Activated CD4-positive, alpha-beta T cell treated with anti-CD3 and anti-CD28 coated beads, Interleukin-2, Interleukin-4, amounts not matched to agents 100 ng/mL and 50 ng/mL, durations not matched to agents 16 hours and 8 hours (primary cell): ENCODE measurements around the gene ALDH1L1.

Source experiments
- DNase-seq: peaks from one replicate; pipeline ENCODE4 v3.0.0-alpha.2; 2020; ENCODE audit warnings: low spot score

ALDH1L1 gene

DNA sequence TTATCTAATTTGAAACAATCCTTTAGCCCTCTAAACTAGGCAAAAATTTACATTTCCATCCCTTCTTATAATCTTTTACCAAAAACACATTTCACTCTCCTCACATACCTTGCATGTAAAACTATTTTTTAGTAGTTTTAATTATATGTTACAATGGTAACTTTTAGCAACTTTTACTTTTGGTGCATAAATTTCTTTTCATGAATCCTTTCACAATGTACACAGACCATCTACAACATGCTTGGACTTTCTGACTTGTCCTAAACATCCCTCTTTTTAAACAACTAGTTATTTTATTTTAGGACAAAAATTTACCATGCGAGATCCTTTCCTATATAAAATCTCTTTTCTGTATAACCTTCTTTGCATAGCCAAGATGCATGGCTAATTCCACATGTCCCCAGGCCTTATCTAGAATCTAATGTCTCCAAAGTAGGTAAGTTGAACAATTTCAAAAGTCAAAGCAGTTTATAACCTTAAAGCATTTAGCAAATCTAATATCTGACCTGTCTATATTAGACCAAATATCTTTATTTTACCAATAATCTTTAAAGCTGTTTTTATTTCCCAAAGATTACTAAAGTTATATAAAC lies 14.4 kb upstream of the ALDH1L1 start:
- no peak for DNase-seq

- no peak for DNase-seq
These were observed 10.9 kb upstream of the ALDH1L1 start for GRCh38 chr3:126191246-126191645.

DNA sequence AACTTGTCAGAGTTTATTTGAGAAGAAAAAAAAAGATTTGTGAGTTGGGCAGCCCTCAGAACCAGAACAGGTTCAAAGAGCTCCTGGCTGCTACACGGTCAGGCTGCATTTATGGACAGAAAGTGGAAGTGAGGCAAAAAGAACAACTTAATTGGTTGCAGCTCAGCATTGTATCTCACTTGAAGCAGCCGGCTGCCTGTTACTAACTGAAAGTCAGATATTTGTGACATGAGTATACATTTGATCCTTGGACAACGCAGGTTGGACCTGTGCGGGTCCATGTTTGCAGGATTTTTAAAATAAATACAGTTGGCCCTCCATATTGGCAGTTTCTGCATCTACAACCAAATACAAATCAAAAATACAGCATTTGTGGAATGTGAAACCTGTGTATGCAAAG lies 7.5 kb upstream of the ALDH1L1 start:
- no peak for DNase-seq

- no peak for DNase-seq
These were observed 6.4 kb upstream of the ALDH1L1 start for GRCh38 chr3:126186749-126187148.

DNA sequence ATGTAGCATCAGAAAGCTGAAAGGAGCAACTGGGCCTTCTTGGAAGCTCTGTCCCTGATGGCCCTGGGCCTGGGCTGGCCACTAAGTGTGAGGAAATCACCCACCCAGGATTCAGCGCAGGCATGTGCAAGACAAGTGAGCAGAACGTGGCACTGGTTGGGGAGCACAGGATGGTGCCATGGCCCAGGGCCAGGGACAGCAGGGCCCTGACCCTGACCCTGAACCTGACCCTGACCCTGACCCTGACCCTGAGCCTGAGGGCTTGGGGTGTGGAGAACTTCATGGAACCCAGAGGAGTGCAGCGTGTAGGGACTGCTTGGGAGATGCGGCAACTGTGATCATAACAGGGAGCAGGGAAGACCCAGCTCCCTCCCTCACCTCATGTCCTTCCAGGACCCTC lies 5.9 kb upstream of the ALDH1L1 start:
- DNase-seq: no peak

DNA sequence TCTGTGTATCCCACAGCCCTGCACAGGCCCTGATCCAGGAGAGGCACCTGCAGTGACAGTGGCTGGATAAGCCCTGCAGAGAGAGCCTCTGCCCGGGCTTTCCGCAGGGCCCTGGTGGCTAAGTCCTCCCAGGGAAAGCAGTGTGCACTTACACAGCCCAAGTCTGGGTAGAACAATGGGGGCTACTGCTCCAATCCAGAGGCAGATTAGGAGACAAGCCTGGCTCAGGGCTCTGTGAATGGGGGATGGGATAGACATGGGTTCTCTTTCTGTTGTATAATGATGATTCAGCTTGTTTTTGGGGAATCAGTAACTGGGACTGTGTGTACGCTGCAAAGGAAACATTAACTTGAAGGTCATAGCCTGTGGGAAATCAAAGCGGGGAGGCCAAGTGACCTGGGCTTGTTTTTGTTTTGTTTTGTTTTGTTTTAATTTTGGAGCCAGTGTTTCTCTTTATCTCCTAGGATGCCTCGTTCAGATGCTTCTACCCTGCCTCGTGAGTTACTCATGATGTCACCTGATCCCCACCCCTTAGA lies 4.1 kb upstream of the ALDH1L1 start:
- DNase-seq: no peak

DNA sequence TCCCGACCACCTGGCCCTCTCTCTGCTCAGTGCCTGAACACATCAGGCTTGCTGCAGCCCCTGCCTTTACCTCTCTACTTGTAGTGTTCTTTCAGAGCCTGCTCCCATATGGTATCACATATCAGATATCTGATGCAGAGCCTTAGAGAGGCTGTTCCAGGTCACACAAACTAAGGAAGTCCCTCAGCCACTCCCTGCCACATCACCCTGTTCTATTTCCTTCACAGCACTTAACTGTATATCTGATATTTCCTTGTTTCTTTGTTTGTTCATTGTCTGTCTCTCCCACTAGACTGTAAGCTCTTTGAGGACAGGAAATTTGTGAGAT lies 976 bp upstream of the ALDH1L1 start:
- DNase-seq: no peak

DNA sequence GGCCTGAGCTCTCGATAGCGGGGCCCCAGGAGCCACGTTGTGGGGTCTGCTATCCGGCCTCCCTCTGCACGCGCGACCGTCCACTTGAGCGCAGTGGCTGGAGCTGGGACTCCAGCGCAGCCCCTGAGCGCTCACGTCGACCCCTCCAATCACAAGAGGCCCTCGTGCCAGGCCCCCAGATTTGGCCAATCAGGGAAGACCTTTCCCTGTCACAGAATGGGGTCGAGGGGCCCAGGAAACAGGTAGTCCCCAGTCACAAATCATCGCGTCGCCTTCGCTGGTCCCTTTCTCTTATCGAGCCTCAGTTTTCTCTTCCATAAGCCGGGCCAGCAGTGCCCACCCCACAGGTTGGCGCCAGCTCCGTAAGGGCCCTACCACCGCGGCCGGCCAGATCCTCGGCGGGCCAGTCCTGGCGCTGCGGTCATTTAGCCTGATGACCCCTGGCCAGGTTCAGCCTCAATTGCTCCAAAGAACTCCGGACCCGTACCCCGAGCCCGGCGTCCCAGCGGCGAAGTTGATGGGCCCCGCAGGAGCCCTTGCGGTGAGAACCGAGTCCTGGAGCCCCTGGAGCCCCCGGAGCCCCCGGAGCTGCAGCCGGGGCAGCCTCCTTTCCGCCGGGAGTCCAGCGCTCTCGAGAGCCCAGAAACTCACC lies 435 bp downstream of the ALDH1L1 start:
- no peak for DNase-seq

DNA sequence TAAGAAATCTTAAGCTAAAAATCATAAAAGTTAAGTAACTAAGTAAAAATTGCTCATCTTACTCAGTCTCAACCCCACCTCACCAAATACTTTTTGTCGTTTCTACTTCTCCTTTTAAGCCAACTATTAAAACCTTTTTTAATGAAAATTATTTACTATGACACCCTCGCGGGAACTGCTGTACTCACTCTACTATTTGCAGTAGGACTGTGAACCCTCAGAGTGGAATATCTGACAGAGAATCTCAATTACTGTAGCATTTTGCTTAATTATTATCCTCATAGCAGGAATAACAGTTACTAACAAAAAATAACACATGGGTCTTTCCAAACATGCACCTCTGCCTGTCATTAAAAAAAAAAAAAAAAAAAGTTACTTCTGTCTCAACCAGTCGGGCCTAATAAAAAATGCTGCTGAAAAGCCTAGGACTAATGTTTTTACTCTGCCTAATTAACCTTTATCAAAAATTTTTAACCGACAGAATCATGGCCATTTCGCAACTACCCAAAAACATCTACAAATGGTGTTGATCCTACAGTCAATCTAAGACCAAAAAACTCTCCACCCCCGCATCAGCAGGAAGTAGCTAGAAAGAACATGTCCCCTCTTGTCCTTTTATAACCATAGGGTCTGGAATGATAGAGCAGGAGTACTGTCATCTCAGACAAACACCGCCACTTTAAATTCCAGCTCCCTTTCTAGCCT lies 10.2 kb downstream of the ALDH1L1 start:
- DNase-seq: no peak

GRCh38 chr3:126167566-126167965 lies 12.8 kb downstream of the ALDH1L1 start:
- no peak for DNase-seq

GRCh38 chr3:126166009-126166408 lies 14.4 kb downstream of the ALDH1L1 start:
- DNase-seq: no peak

DNA sequence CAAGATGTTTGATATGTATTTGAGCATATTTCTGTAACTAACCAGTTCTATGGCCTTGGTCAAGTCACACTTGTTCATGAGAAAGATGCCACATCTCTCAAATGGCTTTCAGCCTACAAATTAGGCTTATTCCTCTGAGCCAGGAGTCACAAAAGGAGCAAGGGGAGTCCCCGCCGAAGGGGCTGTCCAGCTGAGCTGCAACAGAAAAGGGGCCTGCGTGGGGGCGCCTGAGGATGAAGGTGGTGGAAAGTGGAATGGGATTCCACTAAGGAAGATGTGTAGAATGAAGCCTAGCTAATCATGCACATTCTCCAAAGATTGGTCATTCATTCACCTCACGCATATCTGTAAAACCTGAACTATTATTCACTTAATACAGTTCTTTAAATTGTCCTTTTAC lies 19.1 kb downstream of the ALDH1L1 start:
- DNase-seq: no peak

DNA sequence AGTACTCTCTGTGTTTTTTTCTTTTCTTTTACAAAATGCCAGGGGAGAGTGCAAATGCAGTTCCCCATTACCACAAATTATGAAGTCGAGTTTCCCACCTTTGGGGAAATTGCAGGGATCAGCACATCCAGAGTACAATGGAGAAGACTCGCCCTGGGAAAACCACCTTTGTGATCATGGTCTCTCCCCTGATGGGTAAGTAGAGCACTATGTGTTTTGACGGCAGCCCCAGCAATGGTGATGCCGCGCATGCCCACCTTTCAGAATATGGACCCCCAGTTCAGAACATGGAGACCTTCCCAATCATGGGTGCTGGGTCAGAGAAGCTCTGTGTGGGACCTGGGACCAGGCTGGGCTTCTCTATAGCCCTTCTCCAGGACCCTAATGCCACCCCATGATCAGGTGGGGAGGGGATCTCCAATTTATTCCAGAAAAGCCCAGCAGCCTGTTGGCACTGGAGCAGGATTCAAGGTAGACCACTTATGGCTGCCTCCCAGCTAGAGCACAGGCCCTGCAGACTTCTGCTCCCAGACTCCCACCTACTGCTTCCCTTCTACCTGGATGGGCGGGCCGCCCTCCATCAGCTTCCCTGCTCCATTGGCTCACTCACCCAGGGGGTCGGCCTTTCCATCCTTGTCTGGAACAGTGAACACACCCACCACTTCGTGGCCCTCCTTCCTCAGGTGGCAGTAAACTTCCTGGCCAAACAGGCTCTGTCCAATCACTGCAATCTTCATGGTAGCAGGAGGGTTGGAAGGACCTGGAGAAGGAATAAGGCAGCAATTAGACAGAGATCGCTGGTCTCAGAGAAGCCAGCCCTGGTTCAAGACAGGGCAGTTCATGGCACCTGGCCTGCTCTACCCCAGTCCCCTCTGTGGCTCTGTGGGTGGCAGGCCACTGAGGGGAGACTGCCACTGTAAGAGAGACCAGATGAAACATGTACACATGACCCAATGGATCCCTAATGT lies 19.9 kb downstream of the ALDH1L1 start:
- no peak for DNase-seq

DNA sequence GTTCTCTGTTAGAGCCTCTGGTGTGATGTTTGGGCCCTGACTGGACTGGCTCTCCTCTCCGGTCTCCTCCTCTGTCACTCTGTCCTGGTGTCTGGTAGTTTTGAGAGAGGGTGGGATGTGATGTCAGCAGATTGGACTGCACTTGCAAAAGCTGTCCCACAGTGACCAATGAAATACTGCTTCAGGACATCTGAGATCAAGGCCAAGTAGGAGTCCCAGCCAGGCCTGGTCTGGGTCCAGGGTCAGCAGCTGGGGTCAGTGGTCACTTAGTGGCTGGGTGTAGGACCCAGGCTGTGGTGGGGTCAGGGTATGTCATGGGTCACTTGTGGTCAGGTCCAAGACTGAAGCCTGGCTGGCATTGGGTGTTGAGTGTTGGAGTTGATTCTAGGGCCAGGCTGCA lies 20.9 kb downstream of the ALDH1L1 start:
- DNase-seq: no peak

DNA sequence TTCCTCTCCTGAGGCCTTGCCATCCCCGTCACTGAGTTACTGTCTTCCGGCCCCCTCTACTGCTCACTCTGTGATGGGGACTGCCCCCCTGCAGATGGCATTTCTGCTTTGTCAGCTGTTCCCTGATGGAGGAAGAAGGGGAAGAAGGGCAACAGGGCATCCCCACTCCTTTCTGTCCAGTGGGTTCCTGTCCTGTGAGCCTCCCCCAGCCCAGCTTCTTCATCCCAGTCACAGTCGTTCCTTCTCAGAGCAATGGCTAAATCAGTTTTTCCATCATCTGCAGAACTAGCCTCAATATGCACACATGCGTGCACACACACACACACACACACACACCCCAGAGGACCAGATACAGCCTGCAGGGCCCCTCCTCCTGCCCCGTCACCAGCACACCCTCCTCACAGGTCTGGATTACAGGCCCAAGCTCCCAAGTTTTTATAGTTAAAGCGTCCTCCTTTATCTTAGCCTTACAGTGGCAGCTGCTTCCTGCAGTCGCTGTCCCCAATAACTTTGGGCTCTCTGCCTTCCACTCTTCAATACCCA lies 21.4 kb downstream of the ALDH1L1 start:
- no peak for DNase-seq

- no peak for DNase-seq
These were observed 22.1 kb downstream of the ALDH1L1 start for GRCh38 chr3:126158016-126158911.

- no peak for DNase-seq
These were observed 23.2 kb downstream of the ALDH1L1 start for GRCh38 chr3:126157083-126157768.

DNA sequence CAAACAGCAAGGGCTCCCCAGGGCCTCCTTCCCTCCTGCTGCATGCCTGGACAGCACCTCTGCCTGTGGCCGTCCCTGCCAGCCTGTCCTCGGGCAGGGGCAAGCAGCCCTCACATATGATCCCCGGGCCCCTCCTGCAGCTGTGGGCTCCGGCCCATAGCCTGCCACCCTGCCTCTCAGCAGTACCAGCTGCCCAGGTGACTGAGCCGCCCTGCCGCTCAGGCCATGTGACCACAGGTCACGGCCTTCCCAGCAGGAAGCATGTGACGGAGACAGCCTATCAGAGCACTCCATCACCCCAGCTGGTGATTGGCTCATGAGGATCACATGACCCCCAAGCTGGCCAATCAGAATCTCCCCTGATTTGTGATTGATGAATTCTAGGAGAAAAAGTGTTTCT lies 23.9 kb downstream of the ALDH1L1 start:
- DNase-seq: no peak

DNA sequence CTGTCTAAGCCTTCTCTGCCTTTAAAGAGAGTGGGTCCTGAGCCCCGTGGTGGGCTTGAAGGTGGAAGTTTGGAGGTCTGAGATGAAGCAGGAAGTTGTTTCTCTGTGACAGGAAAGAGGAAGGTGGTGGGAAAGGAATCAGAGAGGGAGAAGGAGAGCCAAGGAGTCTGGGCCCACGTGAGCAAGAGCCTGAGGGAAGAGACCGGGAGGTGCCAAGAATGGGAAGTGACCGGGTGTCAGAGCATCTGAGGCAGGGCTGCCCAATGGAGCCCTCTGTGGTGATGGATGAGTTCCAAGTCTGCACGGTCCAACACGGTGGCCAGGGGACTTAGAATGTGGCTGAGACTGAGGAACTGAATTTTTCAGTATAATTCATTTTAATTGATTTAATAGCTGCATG lies 24.6 kb downstream of the ALDH1L1 start:
- no peak for DNase-seq

GRCh38 chr3:126155280-126155640 lies 25.1 kb downstream of the ALDH1L1 start:
- DNase-seq: no peak
